SK-N-SH (cell line): ENCODE results near the gene RAB20. TPM values are rescaled to one million over a fixed set of nuclear protein-coding genes. Genes with fewer than 3 reads are reported as not detected.

Experiments
- CTCF ChIA-PET: fragments of 300-600, 350-600 bp; formaldehyde crosslinking; extraction: SDS; loops from one replicate; lab custom pipeline; 2021; lab: Yijun Ruan, JAX
- POLR2A ChIA-PET: fragments of 350-600 bp; sonication (Branson Sonifier 250); formaldehyde crosslinking; extraction: SDS; loops from one replicate; lab custom pipeline; 2020; ENCODE audit warnings: antibody characterized with exemption, inconsistent platforms; lab: Yijun Ruan, JAX
- DNase-seq: peaks from one replicate; pipeline ENCODE4 v3.0.0; 2012
- H2AFZ ChIP-seq: fragments of 200-600 bp; sonication (generic); 2 replicates; pipeline ENCODE4 v1.8.1; 2016; ENCODE audit warnings: antibody characterized with exemption, mild to moderate bottlenecking, low read depth
- H3F3A ChIP-seq: fragments of 200-600 bp; sonication (generic); replicated peaks from 2 replicates; pipeline ENCODE3; 2016; ENCODE audit warnings: antibody characterized with exemption, mild to moderate bottlenecking; ENCODE audit not compliant: insufficient read depth
- H3K27ac ChIP-seq, 2 experiments: fragments of 200-500 bp in 1 of 2; fragments of 200-600 bp in 1 of 2; sonication (Bioruptor generic) in 1 of 2; sonication (generic), shearing (Covaris generic) in 1 of 2; 2 replicates each; pipeline versions ENCODE4 v1.5.1 to v1.6.1; 2014 to 2016; ENCODE audit warnings: low read depth in 2 of 2, inconsistent platforms in 1 of 2, low read length in 1 of 2, mild to moderate bottlenecking in 1 of 2, mixed read lengths in 1 of 2
- H3K27me3 ChIP-seq: fragments of 200-600 bp; sonication (generic), shearing (Covaris generic); 2 replicates; pipeline ENCODE4 v1.6.1; 2016; ENCODE audit warnings: mixed run types; ENCODE audit not compliant: insufficient read depth
- H3K36me3 ChIP-seq, 2 experiments: fragments of 200-500 bp in 1 of 2; fragments of 200-600 bp in 1 of 2; sonication (Bioruptor generic) in 1 of 2; sonication (generic) in 1 of 2; replicated peaks in 1 of 2; 2 replicates each; pipeline versions ENCODE3 to v1.5.1; 2014 to 2016; ENCODE audit warnings: low read length in 1 of 2, mild to moderate bottlenecking in 1 of 2; ENCODE audit not compliant: insufficient read depth in 2 of 2, control insufficient read depth in 1 of 2
- H3K4me1 ChIP-seq, 2 experiments: fragments of 200-500 bp in 1 of 2; fragments of 200-600 bp in 1 of 2; sonication (Bioruptor generic) in 1 of 2; sonication (generic), shearing (Covaris generic) in 1 of 2; 2 replicates each; pipeline versions ENCODE4 v1.5.1 to v1.6.1; 2014 to 2016; ENCODE audit warnings: low read depth in 1 of 2, low read length in 1 of 2, mixed run types in 1 of 2; ENCODE audit not compliant: insufficient read depth in 2 of 2, control insufficient read depth in 1 of 2
- H3K4me2 ChIP-seq: fragments of 200-600 bp; sonication (generic), shearing (Covaris generic); 2 replicates; pipeline ENCODE4 v1.6.1; 2017; ENCODE audit warnings: mixed run types
- H3K4me3 ChIP-seq, 2 experiments: fragments of 200-500 bp in 1 of 2; fragments of 200-600 bp in 1 of 2; sonication (Bioruptor generic) in 1 of 2; sonication (generic), shearing (Covaris generic) in 1 of 2; 2 replicates each; pipeline versions ENCODE4 v1.5.1 to v1.8.1; 2014 to 2016; ENCODE audit warnings: low read depth in 2 of 2, inconsistent platforms in 1 of 2, low read length in 1 of 2, mild to moderate bottlenecking in 1 of 2, mixed read lengths in 1 of 2, moderate library complexity in 1 of 2
- H3K79me2 ChIP-seq: fragments of 200-600 bp; sonication (generic); 2 replicates; pipeline ENCODE4 v1.8.1; 2017; ENCODE audit warnings: mild to moderate bottlenecking; ENCODE audit not compliant: insufficient read depth
- H3K9ac ChIP-seq: fragments of 200-600 bp; sonication (generic); 2 replicates; pipeline ENCODE4 v1.6.1; 2017; ENCODE audit warnings: mixed run types
- H3K9me2 ChIP-seq: fragments of 200-600 bp; sonication (generic); 2 replicates; pipeline ENCODE4 v1.6.1; 2017; ENCODE audit warnings: mixed run types
- H3K9me3 ChIP-seq: fragments of 200-600 bp; sonication (generic); 2 replicates; pipeline ENCODE4 v1.6.1; 2017; ENCODE audit warnings: mixed run types, mild to moderate bottlenecking, moderate library complexity
- H4K20me1 ChIP-seq: fragments of 200-600 bp; sonication (generic); 2 replicates; pipeline ENCODE4 v1.6.1; 2017; ENCODE audit warnings: mild to moderate bottlenecking, mixed run types; ENCODE audit not compliant: insufficient read depth
- GABPA ChIP-seq: IDR thresholded peaks from 2 replicates; pipeline ENCODE4 v1.4.0; 2012; ENCODE audit warnings: low read depth, mild to moderate bottlenecking
- GATA2 ChIP-seq: sonication (generic); formaldehyde crosslinking; IDR thresholded peaks from 2 replicates; pipeline ENCODE4 v1.5.0; 2020; ENCODE audit warnings: mild to moderate bottlenecking, missing genetic modification reagents
- MXI1 ChIP-seq: IDR thresholded peaks from 2 replicates; pipeline ENCODE4 v1.6.1; 2012; ENCODE audit warnings: mild to moderate bottlenecking, low read depth, low read length, improper control_type of control experiment
- NRF1 ChIP-seq: IDR thresholded peaks from 2 replicates; pipeline ENCODE4 v1.6.1; 2012; ENCODE audit warnings: low read depth, mild to moderate bottlenecking, low read length
- POLR2AphosphoS5 ChIP-seq: IDR thresholded peaks from 2 replicates; pipeline ENCODE4 v1.6.1; 2012; ENCODE audit warnings: low read depth, low read length
- RAD21 ChIP-seq: IDR thresholded peaks from 2 replicates; pipeline ENCODE4 v1.6.1; 2012; ENCODE audit warnings: mild to moderate bottlenecking, low read length
- RFX5 ChIP-seq: IDR thresholded peaks from 2 replicates; pipeline ENCODE4 v1.6.1; 2012; ENCODE audit warnings: mild to moderate bottlenecking, improper control_type of control experiment, low read length
- SIN3A ChIP-seq: IDR thresholded peaks from 2 replicates; pipeline ENCODE4 v1.6.1; 2012; ENCODE audit warnings: low read depth, mild to moderate bottlenecking, low read length, moderate library complexity, borderline replicate concordance
- SMC3 ChIP-seq: IDR thresholded peaks from 2 replicates; pipeline ENCODE4 v1.6.1; 2012; ENCODE audit warnings: low read depth, low read length, improper control_type of control experiment
- TEAD4 ChIP-seq: IDR thresholded peaks from 2 replicates; pipeline ENCODE4 v1.4.0; 2012; ENCODE audit warnings: mild to moderate bottlenecking, borderline replicate concordance; ENCODE audit not compliant: insufficient read depth
- WGBS: methylation state at CpG from one replicate; pipeline ENCODE4 v1.1.6; 2017; ENCODE audit warnings: low lambda C conversion rate; 5-methylcytosine and 5-hydroxymethylcytosine counted together
- polyA plus RNA-seq, 3 experiments: library from polyadenylated mRNA; depleted of rRNA; stranded (reverse); fragments of >200 nt; gene quantifications; 2 replicates each; pipeline ENCODE4 v1.2.3, GENCODE V29; 2012
- TF ChIP-seq, protein P1 (sequence below): IDR thresholded peaks from 2 replicates; pipeline ENCODE4 v1.6.1; 2012; ENCODE audit warnings: mild to moderate bottlenecking, low read depth, low read length, moderate library complexity
- TF ChIP-seq, protein P2 (sequence below): fragments of 150-350 bp; IDR thresholded peaks from 2 replicates; pipeline ENCODE4 v1.6.1; 2016; ENCODE audit warnings: mild to moderate bottlenecking, low read depth, low read length
- TF ChIP-seq, protein P3 (sequence below): IDR thresholded peaks from 2 replicates; pipeline ENCODE4; 2012
- TF ChIP-seq, protein P4 (sequence below): fragments of 150-350 bp; IDR thresholded peaks from 2 replicates; pipeline ENCODE4 v1.6.1; 2017; ENCODE audit warnings: antibody characterized with exemption, low read length, low read depth, borderline replicate concordance
- TF ChIP-seq, protein P5 (sequence below): IDR thresholded peaks from 2 replicates; pipeline ENCODE4 v1.4.0; 2012; ENCODE audit warnings: low read depth

Gene RAB20
- polyA plus RNA-seq, 1 of the 3 experiments (the other 2 are of a cell fraction), result 5.2 TPM

DNA sequence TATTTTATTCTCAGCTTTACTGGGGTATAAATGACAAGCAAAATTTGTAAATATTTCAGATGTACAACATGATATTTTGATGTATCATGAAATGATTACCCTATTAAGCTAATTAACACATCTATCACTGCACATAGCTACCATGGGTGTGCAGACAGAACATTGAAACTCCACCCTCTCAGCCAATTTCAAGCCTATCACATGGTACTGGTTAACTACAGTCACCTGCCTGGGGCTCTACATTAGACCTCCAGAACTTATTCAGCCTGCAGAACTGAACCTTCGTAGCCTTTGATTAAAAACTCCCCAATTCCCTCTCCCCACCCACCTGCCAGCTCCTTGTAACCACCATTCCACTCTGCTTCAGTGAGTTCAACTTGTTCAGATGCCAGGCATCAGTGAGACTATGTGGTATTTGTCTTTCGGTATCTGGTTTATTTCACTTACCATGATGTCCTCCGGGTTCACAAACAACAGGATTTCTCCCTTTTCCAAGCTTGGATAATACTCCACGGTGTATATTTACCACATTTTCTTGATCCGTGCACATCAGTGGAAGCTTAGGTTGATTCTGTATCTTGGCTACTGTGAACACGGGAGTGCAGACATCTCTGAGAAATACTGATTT is 19.2 kb downstream of the RAB20 start:
- Histone ChIP-seq H3K9me3 (no peaks in the 10 kb centered on the region), H3K79me2 (no peaks in the 10 kb centered on the region), H3K4me3 (no peak overlapping the region), H3K27ac (no peak overlapping the region), H4K20me1 (no peaks in the 10 kb centered on the region), H3K9me2 (no peaks in the 10 kb centered on the region), H3K4me1 (peaks cover 0 to 18% of the 10 kb centered on the region in 2 experiments; a peak in 1 of 4 replicates), H3K4me2 (no peak overlapping the region), H2AFZ (no peak overlapping the region), H3F3A (peaks cover 2% of the 10 kb centered on the region), H3K36me3 (no peaks in the 10 kb centered on the region), H3K27me3 (no peaks in the 10 kb centered on the region), H3K9ac (no peak overlapping the region)
- POLR2A ChIA-PET, result interaction anchor here (1.1 to 1.2 kb wide), 2 partner anchors 9 to 18 kb away, joined by 3 to 4 read pairs; no protein-coding TSS in a partner anchor
- peak; percentile 15 for DNase-seq
- WGBS, result 73% methylated on average over 6 of the region's 6 CpGs
- TF ChIP-seq, protein P1, sequence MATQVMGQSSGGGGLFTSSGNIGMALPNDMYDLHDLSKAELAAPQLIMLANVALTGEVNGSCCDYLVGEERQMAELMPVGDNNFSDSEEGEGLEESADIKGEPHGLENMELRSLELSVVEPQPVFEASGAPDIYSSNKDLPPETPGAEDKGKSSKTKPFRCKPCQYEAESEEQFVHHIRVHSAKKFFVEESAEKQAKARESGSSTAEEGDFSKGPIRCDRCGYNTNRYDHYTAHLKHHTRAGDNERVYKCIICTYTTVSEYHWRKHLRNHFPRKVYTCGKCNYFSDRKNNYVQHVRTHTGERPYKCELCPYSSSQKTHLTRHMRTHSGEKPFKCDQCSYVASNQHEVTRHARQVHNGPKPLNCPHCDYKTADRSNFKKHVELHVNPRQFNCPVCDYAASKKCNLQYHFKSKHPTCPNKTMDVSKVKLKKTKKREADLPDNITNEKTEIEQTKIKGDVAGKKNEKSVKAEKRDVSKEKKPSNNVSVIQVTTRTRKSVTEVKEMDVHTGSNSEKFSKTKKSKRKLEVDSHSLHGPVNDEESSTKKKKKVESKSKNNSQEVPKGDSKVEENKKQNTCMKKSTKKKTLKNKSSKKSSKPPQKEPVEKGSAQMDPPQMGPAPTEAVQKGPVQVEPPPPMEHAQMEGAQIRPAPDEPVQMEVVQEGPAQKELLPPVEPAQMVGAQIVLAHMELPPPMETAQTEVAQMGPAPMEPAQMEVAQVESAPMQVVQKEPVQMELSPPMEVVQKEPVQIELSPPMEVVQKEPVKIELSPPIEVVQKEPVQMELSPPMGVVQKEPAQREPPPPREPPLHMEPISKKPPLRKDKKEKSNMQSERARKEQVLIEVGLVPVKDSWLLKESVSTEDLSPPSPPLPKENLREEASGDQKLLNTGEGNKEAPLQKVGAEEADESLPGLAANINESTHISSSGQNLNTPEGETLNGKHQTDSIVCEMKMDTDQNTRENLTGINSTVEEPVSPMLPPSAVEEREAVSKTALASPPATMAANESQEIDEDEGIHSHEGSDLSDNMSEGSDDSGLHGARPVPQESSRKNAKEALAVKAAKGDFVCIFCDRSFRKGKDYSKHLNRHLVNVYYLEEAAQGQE, result no peak
- CTCF ChIA-PET, result interaction anchor here (0.7 kb wide), 1 partner anchor 17 kb away, joined by 3 read pairs; no protein-coding TSS in a partner anchor

DNA sequence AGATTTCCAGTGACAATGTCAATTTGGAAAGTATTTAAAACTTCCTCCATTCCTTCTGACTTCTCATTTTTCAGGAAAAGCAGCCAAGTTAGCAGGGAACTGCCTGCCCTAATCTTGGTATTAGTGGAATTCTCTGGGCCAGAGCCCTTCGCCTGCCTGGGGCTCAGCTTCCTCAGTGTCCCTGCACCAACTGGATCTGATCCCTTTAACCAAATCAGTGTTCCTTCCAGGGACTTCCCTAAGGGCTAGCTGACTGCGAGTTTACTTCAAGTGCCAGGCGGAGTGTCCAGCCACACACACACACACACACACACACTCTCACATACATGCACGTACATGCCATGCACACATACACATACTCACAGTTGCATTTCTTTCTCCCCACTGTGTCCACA is 20.0 kb downstream of the RAB20 start:
- peak; percentile 25 for DNase-seq
- H3K36me3 ChIP-seq, result no peaks in the 10 kb centered on the region
- ChIA-PET CTCF (interaction anchor here (0.7 to 1.4 kb wide), 2 partner anchors 16 to 18 kb away, joined by 3 read pairs; no protein-coding TSS in a partner anchor), POLR2A (interaction anchor here (1.1 to 1.2 kb wide), 2 partner anchors 17 kb away, joined by 3 read pairs; no protein-coding TSS in a partner anchor)
- no peak overlapping the region for H3K4me3 ChIP-seq
- TF ChIP-seq TEAD4 (no peak), SMC3 (no peak), NRF1 (no peak), POLR2AphosphoS5 (no peak), SIN3A (no peak), GATA2 (CRISPR knock-in tag) (no peak), RAD21 (no peak), GABPA (no peak), MXI1 (no peak), RFX5 (no peak)
- TF ChIP-seq, protein P2, sequence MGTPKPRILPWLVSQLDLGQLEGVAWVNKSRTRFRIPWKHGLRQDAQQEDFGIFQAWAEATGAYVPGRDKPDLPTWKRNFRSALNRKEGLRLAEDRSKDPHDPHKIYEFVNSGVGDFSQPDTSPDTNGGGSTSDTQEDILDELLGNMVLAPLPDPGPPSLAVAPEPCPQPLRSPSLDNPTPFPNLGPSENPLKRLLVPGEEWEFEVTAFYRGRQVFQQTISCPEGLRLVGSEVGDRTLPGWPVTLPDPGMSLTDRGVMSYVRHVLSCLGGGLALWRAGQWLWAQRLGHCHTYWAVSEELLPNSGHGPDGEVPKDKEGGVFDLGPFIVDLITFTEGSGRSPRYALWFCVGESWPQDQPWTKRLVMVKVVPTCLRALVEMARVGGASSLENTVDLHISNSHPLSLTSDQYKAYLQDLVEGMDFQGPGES, result no peak
- TF ChIP-seq, protein P3, sequence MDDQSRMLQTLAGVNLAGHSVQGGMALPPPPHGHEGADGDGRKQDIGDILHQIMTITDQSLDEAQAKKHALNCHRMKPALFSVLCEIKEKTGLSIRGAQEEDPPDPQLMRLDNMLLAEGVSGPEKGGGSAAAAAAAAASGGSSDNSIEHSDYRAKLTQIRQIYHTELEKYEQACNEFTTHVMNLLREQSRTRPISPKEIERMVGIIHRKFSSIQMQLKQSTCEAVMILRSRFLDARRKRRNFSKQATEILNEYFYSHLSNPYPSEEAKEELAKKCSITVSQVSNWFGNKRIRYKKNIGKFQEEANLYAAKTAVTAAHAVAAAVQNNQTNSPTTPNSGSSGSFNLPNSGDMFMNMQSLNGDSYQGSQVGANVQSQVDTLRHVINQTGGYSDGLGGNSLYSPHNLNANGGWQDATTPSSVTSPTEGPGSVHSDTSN, result no peak
- TF ChIP-seq, protein P4, sequence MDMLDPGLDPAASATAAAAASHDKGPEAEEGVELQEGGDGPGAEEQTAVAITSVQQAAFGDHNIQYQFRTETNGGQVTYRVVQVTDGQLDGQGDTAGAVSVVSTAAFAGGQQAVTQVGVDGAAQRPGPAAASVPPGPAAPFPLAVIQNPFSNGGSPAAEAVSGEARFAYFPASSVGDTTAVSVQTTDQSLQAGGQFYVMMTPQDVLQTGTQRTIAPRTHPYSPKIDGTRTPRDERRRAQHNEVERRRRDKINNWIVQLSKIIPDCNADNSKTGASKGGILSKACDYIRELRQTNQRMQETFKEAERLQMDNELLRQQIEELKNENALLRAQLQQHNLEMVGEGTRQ, result no peak
- TF ChIP-seq, protein P5, sequence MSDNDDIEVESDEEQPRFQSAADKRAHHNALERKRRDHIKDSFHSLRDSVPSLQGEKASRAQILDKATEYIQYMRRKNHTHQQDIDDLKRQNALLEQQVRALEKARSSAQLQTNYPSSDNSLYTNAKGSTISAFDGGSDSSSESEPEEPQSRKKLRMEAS, result no peak
- TF ChIP-seq, all 33 proteins: peak for 0
- Histone ChIP-seq H3K9me2 (no peaks in the 10 kb centered on the region), H3K79me2 (no peaks in the 10 kb centered on the region), H3K27ac (peak overlapping the region in 1 of 2 experiments; percentile 41; a peak in 2 of 4 replicates), H3K9me3 (no peaks in the 10 kb centered on the region), H3F3A (peaks cover 2% of the 10 kb centered on the region), H3K27me3 (no peaks in the 10 kb centered on the region), H4K20me1 (no peaks in the 10 kb centered on the region), H3K9ac (no peak overlapping the region), H3K4me2 (no peak overlapping the region), H3K4me1 (peaks cover 0 to 18% of the 10 kb centered on the region in 2 experiments; a peak in 1 of 4 replicates), H2AFZ (no peak overlapping the region)
- 95% methylated on average over 4 of the region's 4 CpGs for WGBS
